Measurements from ENCODE around the gene TTLL6.

The TTLL6 gene

DNA sequence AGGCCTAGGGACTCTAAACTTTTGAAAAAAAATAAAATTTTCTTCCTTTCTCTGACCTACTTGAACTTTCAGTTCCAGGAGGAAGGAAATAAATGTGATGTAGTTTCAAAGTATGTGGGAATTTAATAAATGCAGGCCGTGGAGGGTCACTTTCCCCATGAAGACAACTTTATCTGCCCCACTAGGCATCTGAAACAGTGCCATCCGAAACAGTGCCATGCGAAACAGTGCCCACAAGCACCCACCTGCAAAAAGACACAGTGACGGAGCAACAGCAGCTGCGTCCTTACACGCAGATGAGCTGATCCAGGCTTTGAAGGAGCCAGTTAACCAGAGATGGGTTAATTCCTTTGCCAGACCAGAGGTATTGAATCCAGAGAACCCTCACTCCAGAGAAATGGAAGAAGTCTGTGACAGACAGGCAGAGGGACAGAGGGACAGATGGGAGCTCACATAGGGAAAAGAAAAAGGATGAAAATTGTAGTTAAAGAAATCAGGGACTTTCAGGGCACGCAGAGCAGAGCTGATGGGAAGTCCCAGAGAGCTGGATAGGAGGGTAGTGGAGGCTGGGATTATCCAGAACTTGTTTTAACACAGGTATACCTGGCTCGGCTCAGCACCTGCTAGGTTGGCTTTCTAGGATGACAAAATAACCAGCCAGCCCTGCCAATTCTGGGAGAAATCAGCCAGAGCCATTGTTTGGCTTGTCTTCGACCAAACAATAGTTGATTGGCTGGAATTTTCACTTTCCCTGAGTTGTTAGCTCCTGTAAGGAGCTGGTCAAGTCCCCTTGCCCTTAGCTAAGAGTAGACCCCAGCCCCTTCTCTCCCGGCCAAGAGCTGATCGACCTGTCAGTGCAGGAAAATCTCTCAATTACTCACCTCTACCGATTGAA is 71.4 kb downstream of the TTLL6 start:
- in situ Hi-C loops (cut with MboI; ENCODE audit: low sequenced_read_pairs), result no loop called here

- in situ Hi-C loops (cut with MboI; ENCODE audit: low sequenced_read_pairs), result no loop called here
Measured at GRCh38 chr17:48740537-48740936, 76.5 kb downstream of the TTLL6 start.

DNA sequence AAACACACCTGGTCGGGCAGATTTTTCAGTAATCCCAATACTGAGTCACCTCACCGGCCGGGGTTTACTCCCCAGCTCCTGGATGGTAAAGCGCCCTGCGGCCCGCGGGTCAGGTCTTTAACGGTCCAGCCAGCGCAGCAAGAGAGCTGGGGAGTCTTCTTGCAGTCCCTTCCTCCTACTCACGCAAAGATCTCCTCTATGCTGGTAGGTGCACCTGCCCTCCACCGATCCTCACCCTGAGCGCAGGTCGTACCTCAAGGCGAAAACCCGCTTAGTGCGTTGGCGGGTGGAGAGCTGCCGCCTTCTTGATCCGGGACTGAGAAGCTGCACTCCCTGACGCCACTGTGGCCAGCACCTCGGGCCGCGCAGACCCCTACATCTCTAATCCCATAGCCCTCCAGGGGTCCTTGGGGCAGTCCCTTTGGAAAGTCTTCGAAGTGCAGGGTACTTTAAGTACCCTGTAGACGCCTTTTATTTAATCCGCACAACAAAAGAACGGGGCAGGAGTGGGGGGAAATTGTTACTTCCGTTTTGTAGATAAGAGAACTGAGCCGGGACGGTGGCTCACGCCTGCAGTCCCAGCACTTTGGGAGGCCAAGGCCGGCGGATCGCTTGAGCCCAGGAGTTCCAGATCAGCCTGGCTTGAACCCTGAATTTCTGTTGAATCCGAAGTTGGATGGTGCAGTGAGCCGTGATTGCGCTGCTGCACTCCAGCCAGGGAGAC is 78.1 kb downstream of the TTLL6 start:
- in situ Hi-C loops (cut with MboI; ENCODE audit: low sequenced_read_pairs), result no loop called here

- in situ Hi-C loops (cut with MboI; ENCODE audit: low sequenced_read_pairs), result no loop called here
Measured at GRCh38 chr17:48738424-48738802, 78.6 kb downstream of the TTLL6 start.

DNA sequence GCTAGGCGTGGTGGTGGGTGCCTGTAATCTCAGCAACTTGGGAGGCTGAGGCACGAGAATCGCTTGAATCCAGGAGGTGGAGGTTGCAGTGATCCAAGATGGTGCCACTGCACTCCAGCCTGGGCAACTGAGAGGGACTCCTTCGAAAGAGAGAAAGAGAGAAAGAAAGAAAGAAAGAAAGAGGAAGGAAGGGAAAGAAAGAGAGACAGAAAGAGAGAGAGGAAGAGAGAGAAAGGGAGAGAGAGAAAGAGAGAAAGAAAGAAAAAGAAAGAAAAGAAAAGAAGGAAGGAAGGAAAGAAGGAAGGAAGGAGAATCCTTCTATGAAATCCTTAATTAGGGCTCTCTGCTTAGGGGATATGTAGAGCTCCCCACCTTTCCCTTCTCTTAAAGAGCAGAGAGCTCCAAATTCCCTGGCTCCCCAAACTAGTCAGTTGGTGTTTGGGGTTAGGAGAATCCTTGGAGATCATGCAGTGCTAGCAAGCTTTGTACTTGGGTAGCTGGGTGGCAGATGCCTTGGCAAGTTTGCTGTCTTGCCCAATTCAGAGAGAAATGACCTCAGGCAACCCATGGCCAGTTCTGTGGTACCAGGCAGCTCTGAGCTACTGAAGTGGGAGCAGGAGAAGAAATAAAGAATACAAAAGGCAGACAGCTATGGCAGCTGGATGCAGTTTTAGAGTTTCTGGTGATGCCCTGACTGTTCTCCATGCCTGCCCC is 79.5 kb downstream of the TTLL6 start:
- in situ Hi-C loops (cut with MboI; ENCODE audit: low sequenced_read_pairs), result no loop called here

- in situ Hi-C loops (cut with MboI; ENCODE audit: low sequenced_read_pairs), result no loop called here
Measured at GRCh38 chr17:48735062-48735351, 82.0 kb downstream of the TTLL6 start.

DNA sequence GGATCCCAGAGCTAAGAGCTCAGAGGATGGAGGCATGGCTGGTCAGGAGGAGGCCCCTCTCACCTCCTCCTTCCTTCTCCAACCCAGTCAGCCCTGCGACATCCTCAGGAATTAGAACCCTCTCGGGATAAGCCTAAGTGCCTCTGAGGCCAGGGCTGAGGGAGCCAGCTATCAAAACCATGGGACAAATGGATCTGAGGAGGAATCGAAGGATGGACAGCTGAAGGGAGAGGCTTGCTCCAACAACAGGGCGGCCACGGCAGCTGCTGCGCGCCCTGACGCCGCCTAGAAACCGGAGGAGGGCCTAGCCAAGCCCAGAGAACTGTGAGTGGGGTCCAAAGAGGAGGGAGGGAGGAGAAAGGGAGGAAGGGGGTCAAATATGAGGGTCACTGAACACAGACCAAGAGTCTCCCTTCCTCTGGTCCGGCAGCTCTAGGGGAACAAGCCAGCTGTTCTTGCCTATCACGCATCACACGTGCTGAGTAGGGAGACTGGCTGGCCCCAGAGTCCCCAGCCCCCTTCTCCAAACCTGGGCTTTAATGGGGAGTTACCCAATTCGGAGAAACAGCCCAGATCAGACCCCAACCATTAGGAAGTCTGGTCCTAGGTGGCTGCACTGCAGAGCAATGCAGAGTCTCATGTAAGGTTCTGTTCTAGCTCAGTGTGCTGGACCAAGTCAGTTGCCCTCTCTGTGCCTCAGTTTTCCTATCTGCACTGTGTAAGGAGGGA is 82.5 kb downstream of the TTLL6 start:
- in situ Hi-C loops (cut with MboI; ENCODE audit: low sequenced_read_pairs), result no loop called here

DNA sequence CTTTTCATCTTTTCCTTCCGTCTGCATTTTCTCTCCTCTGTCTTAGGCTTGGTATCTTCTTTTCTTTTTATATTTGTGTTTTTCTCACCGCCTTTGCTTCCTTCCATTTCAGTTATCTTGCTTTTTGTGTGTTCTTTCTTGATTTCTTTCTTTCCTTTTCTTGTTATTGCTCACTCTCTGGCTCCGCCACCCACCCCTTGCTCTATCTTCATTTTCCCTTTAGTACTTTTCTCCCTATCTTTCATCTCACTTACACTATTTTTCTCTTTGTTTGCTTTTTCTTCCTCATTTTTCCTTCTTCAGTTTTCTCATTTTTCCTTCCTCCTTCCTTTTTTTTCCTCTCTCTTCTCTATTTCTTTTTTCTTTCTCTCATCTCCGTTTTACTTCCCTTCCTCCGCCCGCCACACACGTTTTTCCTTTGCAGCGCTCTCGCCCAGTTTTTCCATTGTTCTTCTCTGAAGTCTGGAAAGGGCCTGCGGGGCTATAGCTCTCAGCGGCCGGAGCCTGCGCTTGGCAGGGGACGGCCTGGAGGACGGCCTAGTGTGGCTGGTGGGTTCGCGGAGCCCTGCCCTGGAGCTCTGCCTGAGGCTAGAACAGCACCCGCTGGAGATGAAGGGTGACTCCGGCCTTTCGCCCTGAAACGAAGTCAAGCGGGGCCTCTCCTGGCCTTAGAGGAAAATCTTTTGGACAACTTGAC is 83.2 kb downstream of the TTLL6 start:
- in situ Hi-C loops (cut with MboI; ENCODE audit: low sequenced_read_pairs), result no loop called here

- in situ Hi-C loops (cut with MboI; ENCODE audit: low sequenced_read_pairs), result no loop called here
Measured at GRCh38 chr17:48732688-48733629, 84.1 kb downstream of the TTLL6 start.

- in situ Hi-C loops (cut with MboI; ENCODE audit: low sequenced_read_pairs), result no loop called here
Measured at GRCh38 chr17:48731355-48731754, 85.7 kb downstream of the TTLL6 start.

GRCh38 chr17:48730240-48730550 is 86.8 kb downstream of the TTLL6 start:
- in situ Hi-C loops (cut with MboI; ENCODE audit: low sequenced_read_pairs), result no loop called here

DNA sequence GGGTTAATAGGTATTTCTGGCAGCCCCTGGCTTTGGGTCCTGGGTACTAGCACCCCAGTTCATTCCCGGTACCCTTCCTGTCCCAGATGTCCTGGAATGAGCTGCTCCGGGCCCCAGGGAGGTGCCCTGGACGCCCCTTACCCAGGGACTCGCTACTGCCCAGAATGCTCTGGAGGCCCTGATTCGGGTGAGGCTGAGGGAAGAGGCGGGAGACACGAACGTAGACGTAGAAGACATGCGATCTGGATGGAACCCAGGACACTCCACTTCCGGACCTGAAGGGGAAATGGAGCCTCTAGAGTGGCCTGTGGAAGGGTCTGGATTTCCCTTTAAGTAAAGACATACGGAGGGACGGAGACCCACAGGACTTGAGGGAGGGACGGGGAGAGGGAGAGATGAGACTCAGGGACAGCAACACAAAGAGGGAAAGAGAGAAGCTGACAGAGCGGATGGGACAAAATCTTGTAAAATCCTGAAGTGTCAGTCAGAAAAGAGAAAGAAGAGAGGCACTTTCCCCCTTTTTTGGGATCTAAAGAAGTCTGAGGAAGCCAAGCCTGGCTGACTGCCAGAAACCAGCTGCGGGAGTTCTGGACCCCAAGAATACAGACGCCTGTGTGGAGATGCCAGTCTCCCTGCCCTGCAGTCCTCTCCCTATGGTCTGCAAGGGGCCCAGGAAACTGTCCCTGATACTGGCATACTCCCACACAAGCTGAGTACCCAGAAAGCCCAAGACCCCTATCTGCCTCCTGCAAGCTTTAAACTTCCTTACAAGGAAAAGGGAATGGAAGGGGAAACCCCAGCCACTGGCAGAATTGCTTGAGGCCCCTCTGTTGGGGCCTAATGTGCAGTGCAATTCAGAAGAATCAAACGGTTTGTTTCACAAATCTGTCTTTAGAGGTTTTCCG is 87.4 kb downstream of the TTLL6 start:
- in situ Hi-C loops (cut with MboI; ENCODE audit: low sequenced_read_pairs), result no loop called here

- in situ Hi-C loops (cut with MboI; ENCODE audit: low sequenced_read_pairs), result no loop called here
Measured at GRCh38 chr17:48728232-48729231, 88.5 kb downstream of the TTLL6 start, which contains the start of gene HOXB13. Gene HOXB13 (minus strand): TSS chr17:48728750. CDS start chr17:48728593, 157 bp downstream.

DNA sequence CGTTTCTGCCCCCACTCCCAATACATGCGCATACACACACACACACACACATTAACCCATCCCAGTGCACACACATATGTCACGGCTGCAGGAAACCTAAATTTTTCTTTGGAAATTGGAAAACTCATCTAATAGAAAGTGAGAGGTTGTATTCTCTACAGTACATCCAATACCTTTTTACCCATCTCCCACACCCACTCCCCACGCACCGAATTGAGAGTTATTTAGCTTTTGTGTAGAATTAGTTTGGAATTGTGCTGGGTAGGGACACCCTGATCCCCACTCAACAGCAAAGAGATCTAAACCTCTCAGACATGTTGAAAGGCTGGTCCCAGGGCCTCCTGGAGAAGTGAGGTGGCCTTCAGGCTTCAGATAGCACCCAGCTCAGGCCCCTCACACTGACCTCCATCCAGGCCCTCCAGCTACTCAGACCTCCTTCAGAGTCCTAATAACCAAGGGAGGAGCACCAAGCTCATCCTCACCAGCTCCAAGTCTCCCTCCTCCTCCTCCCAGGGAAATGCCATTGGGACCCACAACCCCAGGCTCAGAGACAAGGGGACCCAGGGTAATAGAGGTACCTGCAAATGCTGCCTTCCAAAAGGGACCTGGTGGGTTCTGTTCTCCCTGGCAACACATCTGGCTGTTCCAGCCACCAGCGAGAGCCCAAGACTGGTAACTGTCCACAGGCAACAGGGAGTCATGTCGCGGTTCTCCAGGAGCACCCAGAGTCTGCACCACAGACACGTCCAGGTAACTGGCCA is 89.4 kb downstream of the TTLL6 start:
- in situ Hi-C loops (cut with MboI; ENCODE audit: low sequenced_read_pairs), result no loop called here

GRCh38 chr17:48726916-48727286 is 90.1 kb downstream of the TTLL6 start:
- in situ Hi-C loops (cut with MboI; ENCODE audit: low sequenced_read_pairs), result no loop called here

GRCh38 chr17:48726114-48726915 is 90.7 kb downstream of the TTLL6 start:
- in situ Hi-C loops (cut with MboI; ENCODE audit: low sequenced_read_pairs), result no loop called here

Measured in HL-60/S4 treated with retinoic acid at 250 ng/mL for 4 days and 3 days (cell line).